Fibroblast of skin of left quadriceps (primary cell): ENCODE results near the gene RAPGEF5.

Experiments used
- DNase-seq, 2 experiments: peaks; one replicate each; pipeline ENCODE4 v3.0.0-alpha.2; 2013; ENCODE audit warnings: low read depth in 2 of 2

Gene RAPGEF5

DNA sequence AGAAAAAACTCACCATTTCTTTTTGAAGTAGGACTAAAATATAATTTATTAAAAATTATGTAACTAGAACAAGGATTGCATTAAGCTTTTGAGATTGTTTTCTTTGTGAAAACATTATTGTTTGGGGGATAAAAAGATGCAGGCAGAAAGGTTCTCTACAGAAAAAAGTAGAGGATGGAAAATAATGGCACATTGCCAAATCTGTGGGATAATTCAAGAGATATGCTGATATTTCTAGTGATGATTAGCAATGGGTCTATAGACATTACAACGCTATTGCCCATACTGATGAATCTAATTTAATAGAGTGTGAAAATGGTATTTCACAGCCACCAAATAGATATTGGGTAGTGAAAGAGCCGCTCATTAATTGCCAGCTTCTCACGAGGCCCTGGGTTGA lies 204.3 kb downstream of the RAPGEF5 start:
- no peak for DNase-seq

DNA sequence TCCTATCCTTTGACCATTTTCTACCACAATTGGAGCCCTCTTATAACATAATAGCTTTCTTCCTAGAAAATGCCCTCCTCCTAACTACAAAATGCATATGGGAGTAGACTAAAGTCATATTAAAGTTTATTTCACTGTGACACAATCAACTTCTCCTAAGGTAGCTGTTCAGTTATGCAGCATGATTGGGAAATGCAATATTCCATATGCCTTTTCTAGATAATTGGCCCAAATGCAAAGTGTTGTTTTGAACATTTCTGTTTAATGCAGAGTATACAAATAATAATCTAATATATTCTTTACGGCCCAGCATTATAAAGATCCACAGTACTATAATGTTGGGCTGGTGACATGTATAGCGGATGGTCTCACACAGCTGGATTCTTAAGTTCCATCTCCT lies 205.1 kb downstream of the RAPGEF5 start:
- no peak for DNase-seq

DNA sequence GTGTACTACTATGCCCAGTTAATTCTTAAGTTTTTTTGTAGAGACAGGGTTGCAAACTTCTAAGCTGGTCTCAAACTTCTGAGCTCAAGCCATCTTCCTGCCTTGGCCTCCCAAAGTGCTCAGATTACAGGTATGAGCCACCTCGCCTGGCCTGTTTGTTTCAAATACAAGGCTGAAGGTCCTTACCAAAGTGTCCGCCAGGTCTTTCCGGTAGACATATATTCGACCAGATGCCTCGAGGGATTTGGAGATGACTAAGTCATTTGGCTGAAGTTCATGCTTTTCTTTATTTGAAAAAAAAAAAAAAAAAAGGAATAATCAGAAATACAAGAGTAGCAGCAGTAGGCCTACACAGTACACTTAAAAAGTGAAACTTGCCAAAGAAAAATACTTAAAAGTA lies 206.7 kb downstream of the RAPGEF5 start:
- DNase-seq = no peak

DNA sequence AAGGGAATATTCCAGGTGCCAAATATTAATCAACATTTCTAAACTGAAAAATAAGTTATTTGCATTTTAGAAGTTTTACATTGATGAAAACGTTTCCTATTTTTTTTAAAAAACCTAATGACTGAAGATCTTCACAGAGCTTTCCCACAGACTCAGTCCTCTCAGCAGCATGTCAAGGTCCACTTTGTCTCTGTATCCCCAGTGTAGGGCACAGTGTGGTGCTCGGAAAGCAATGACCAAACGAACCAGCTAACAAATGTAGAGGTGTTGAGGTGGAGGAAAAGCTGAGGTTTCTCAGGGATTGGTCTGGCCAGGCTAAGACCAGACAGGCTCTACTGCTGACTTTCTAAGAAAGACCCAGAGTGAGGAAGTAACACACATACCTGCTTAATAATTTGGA lies 209.1 kb downstream of the RAPGEF5 start:
- DNase-seq = no peak

DNA sequence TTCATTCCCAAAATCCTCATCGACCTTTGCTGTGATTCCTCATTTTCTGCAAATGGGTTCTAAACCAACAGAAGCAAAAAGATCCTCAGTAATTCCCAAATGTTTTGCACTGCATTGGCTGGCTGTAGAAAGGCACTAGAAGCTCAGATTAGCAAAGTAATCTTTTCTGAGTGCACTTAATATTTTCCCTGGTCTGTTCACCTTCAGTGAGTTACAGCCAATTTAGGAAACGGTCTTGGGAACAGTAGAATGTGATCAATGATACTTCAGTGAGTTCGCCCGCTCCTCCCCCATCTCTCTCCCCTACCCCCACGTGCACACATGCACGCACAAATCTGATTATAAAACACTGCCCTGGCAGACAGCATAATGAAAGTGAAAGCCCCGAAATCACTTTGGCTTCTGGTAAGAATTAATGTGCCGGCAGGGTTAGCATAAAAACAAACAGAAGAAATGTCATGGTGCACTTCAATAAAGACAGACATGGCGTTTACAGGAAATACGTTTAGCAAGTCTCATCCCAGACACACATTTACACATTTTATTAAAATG lies 209.9 kb downstream of the RAPGEF5 start:
- DNase-seq = no peak

DNA sequence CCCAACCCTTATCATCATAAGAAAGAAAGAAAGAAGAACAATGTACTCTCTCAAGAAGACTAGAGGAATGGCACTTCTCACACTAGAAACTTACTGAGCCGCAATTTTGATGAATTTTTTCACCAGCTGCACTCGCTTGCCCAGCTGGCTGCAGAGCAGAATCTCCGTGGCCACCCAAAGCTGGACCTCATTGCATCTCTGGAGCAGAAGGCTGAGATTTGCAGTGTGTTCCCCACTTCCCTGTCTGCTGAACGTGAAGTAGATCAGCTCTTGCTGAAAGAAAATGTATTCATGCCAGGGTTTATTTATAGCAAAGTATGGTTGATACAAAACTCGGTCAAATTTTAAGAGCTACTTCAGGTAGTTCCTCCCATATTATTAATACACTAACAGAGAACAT lies 212.0 kb downstream of the RAPGEF5 start:
- DNase-seq = no peak

DNA sequence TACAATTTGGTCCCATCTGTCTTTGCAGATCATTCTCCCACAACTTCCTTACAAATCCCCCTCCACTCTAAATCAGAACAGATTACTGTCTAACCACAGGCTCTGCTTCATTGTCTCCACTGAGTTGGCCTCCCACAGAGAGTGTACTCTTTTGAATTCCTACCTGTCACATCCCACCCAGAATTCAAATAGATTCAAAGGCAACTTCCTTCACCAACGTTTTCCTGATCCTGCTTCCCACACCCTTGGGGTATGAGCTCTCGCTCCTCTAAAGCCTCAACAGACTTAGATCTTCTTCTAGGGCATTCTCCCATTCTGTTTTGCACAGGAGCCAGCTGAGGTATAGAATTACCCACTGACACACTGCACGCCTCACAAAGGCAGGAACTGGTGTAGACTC lies 213.5 kb downstream of the RAPGEF5 start:
- no peak for DNase-seq

DNA sequence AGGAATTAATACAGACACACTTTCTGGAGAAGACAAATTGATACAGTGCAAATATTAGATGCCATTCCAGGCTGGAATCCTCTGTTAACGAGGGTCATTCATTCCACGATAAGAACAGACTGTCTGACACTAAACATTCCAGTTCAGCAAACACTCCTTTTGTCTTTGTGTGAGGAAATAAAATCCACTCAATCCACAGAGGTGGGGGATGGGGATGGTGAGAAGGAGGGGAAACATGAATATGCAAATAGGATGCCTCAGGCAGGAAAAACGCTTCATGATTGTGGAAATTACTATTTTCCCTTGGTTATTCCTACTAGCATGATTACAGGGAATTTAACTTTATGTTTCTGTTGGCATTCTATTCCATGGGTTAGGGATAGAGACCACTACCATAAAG lies 214.4 kb downstream of the RAPGEF5 start:
- DNase-seq = no peak

DNA sequence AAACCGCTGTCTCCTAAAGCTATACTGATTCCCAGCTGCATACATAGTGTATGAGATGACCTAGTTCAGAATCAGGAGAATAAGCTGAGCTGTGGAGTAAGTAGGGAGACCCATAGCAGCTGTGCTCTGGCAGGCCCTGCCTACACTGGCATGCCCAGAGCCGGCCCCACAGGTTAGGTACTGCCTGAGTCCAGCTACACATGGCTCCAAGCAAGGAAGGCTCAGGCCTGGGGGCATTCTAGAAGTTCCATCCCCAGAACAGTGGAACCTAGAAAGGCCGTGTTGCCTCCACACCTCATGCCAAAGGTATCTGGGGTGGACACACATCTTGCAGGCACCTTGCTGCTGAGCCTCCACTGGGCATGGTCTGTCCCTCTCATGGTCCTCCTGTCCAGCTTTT lies 215.6 kb downstream of the RAPGEF5 start:
- no peak for DNase-seq

DNA sequence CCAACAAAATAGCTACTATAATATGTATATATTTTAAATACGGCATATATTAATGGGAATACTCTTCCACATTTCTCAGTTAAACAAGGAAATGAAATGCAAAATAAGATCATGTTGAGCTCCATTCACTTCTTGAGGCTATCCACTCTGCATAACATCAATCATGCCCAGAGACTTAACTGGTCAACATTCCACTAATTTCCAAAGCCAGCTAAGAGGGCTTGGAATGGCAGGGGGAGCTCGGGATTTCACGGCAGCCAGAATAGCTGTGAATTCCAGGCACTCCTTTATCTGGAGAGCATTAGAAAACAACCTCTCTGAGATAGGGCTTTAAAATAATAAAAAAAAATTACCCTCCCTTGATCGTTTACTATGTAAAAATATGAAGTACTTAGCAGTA lies 216.4 kb downstream of the RAPGEF5 start:
- DNase-seq = no peak

DNA sequence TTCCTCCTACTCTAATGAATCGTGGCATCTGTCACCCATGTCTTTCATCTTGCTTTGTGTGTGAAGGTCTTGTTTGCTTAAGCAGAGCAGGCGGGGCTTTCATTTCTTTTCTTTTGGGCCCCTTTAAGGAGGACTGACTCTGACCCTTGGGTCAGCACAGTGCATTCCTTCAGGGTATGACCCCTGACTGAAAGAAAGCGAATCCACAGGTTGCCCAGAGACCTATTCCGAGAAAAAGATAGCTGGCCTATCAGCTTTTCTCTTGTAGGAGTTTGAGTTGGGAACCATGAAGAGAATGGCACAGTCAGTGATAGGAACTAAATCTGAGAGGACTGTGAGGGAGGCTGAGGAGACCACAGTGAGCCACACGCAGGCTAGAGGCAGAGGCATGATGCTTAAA lies 218.1 kb downstream of the RAPGEF5 start:
- DNase-seq = no peak

DNA sequence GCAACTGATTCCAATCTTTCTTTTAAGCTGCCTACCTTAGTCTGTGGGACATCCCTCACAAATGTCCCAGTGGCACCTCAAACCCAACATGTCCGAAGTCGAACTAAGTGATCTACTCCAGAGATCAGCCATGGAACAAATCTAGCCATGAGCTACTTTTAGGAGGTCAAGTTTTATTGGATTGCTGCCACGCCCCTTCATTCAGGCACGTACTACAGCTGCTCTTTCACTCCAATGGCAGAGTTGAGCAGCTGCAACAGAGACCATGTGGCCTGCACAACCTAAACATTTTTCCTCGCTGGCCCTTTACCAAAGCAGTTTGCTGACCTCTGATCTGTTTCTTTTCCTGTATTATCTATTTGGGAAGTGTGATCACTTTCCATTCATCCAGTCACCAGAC lies 218.8 kb downstream of the RAPGEF5 start:
- no peak for DNase-seq

DNA sequence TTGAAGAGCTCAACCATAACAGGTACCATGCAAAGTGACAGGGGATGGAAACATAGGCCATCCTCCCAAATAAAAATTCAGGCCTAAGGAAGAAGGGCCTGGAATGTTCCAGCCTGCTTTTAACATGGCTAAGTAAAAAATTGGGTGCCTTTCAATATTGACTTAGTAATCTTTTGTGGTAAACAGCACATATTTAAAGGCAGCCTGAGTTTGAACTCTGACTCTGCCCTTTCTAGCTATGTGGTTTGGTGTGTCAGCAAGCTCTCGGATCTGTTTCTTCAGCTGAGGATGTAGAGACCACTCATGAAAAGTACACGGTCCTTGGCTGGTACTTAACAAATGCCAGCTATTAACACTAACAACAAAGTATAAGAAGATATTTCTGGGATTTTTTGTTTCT lies 219.5 kb downstream of the RAPGEF5 start:
- no peak for DNase-seq

DNA sequence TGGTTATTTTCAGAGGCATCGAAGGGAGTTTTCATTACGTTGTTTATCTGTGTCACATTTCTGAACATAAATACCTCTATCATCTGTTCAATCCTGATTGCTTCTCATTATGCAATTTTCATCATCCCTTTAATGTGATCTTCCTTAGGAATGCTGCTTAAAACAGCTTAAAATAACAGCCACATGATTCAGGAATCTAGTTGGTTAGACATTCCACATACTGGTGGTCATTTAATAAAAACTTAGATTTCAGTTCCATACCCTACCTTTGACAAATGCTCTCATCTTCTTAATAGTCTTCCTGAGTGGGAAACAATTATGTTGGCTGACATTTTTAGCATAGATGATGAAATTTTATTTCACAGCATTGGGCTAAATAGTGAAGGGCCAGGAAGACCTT lies 219.9 kb downstream of the RAPGEF5 start:
- peak; percentile 18 to 26 for DNase-seq

DNA sequence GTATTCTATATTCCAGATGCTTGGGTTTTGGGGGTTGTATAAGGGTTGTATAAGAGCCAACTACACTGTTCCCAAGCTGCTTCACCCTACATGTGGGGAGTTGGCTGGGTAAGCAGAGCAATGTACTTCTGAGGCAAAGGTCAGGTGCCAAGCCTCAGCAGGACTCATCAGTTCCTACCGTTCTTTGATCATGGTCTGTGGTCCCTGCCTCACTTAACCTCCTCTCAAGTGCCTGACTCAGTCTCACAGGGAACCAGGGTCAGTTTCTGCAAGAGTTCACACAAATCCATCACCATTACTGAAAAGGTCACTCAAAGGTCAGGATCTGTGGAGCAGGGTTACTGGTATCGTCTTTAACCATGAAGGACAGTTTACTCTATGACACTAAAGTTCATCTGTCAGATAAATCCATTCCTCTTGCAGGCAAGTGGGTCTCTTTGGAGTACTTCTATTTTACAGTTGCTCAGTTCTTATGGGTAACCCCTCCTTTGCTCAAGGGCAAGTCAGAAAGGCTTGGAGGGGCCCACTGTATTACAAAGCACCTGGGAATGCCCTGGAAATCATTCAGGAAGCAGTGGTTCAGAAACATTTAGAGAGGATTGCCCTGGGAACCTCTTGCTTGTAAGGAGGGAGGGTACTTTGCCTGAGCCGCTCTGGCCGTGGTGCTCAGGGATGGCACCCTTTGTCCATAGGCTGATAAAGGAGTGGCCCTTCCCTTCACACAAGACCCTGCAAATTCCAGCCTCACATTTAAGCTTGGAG lies 227.0 kb downstream of the RAPGEF5 start:
- DNase-seq = no peak

DNA sequence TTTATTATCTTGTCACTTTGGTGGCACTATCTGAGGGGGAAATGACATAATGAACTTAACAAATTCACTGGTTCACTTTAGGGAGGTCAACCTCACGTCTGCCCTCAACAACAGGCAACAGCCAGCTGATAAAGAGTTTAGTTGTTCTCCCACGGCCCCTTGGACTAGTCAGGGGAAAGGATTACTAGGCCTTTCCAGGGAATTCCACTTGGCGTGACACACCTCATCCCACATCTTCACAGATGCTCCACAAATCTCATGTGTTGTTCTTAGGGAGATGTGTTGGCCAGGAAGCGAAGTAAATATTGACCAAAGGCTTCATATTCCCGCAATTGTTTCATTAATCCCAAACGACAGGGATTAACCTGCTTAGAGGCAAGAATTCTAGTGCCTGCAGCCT lies 227.8 kb downstream of the RAPGEF5 start:
- DNase-seq = no peak

DNA sequence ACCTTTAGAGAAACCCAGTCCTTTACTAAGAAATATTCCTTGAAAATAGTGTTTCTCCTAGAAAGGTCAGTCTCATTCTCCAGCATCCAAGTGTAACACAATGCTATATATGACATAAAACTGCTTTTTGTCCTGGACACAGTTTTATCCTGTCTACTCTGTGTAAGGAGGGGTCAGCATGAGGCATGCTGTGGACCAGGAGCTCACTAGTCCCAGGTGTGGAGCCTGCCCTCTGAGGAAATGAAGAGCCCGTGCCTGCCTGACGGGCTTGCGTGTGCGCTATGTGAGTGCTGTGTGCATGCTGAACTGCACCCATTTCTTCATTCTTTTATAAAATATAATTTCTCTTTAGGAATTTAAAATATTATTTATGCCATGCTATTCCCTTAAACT lies 228.4 kb downstream of the RAPGEF5 start:
- no peak for DNase-seq

DNA sequence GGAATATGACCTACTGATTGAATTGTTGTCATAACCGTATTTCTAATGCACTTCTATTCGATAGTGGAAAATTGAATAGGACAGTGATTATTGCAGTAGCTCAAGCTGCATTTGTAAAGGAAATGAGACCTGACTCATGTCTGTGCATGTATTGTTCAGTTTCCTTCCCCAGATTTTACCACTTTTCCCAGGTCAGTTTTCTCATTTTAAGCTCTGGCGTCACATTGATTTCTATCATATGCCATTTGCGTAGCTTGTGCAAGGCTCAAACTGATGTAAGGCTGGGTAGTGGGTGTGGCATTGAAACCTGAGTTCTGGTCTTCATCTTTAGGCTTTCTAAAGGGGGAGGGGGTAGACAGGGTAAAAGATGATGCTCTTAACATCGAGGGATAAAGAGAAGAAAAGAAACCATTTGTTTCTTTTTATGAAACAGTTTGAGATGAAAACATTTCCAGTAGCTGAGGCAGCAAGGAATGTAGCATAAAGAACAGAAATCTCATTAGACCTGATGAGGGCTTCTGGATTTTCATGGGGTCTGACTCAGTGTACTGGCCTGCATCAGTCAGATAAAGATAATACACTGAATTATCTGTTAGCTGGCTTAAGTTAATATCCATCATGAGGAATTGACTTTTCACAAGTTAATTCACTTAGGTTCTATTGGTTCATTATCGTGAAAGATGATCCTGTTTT lies 229.0 kb downstream of the RAPGEF5 start:
- no peak for DNase-seq

DNA sequence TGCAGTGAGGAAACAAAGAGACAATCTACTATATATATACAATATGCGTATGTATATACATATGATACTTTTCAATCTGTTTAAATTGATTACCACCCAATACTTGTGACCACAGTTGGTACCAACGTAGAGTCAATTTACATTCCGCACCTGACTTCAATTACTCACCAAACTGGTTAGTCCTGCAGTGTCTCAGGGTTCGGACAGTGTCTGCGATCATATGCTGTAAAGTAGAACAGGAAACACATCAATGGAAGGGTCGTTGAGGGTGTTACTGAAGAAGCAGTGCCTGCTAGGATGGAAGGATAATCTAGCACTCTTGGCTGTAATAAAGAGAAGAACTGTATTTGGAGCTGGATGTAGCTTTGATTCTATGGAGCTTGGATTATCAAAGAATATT lies 231.5 kb downstream of the RAPGEF5 start:
- no peak for DNase-seq

DNA sequence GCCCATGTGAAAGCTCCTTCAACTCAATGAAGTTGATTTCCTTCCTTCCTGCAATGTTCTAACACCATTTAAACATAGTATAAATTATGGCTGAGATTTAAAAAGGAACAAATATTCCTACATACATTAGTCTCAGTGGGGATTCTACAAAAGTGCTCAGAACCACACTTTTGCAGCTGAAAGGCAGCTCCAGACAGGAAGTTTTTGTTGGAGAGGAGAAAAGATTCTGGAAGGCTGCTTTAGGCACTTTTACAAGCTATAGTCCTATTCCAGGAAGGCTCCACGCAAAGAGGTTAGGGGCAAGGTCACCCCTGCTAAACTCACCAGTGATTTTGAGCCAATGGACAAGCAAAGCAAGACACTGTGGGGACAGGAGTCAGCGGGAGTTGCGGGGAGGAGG lies 232.0 kb downstream of the RAPGEF5 start:
- DNase-seq = no peak

DNA sequence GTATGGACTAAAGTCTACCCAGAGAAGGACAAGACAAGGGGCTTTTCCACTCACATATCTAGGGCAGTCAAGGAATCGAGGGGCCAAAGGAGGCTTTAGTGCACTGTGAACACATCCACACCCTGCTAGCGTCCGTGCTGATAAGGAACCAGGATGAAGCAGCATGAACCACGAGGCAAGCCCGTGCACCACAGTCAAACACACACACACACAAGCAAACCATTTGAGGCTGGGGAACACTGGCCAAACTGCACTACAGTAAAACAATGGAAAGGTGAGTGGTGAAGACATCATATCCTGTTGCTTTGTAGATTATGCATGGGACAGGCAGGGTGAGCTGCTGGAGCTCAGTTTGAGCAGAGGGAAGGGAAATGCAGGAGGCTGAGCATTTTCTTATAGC lies 233.8 kb downstream of the RAPGEF5 start:
- no peak for DNase-seq

DNA sequence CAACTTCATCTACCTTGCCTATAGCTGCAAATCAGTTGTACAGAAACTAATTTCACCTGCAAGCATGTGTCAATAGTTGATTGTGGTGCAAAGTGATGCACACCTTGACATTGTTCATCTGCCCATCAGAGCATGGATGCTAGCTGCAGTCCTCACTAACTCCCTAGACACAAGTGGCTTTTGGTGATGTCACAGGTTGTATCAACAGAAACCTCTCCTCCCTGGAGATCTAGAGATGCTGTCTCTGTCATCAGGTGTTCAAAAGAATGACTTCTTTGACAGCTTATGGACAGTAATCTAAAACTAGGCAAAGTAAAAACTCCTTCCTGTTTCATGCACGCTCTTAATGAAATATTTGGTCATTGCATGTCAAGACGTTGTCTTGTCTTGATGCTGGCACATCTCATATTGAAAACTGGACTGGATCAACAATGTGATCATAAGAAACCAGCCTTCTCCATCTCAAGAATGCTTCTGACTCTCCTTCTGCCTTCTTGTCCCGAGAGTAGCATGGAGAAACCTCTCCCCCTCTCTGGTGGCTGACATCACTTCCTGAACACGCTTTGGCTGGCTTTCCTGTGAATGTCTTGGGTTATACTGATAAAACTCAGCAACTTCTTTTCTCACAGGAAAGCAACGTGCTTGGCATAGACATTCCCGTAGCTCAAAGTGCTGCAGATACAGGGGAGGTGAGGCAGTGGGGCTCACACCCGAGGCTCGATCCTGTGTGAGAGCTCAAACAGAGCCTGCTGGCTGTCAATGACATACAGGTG lies 235.1 kb downstream of the RAPGEF5 start:
- DNase-seq = no peak
